Kidney (tissue), 14 donors: ENCODE data around the gene SBF2. TPM values are rescaled to one million over a fixed set of nuclear protein-coding genes. Genes with fewer than 3 reads are reported as not detected.
A peak's percentile ranks its signal among the peaks of the same experiment; 100 is the strongest.

Experiments used
- DNase-seq, 5 donors: peaks; one replicate each; pipeline ENCODE4 v3.0.0-alpha.2; 2013 to 2020
- FAIRE-seq: peaks from 2 replicates; lab custom pipeline; 2012; peaks lifted over from hg19 to GRCh38; lab: Jason Lieb, UNC
- H3K27ac ChIP-seq, 2 donors: one replicate each; pipeline ENCODE4 v1.7.0; 2013; ENCODE audit warnings: low read depth in 2 of 2, low read length in 2 of 2, inconsistent platforms in 1 of 2
- H3K27me3 ChIP-seq: one replicate; pipeline ENCODE4 v1.7.1; 2013; ENCODE audit warnings: low read length, inconsistent platforms; ENCODE audit not compliant: control insufficient read depth, insufficient read depth
- H3K36me3 ChIP-seq, 3 donors: one replicate each; pipeline versions ENCODE4 v1.7.0 to v1.7.1; 2013; ENCODE audit warnings: low read length in 3 of 3, control low read depth in 1 of 3, inconsistent platforms in 1 of 3; ENCODE audit not compliant: insufficient read depth in 3 of 3, control insufficient read depth in 2 of 3
- H3K4me1 ChIP-seq, 3 donors: one replicate each; pipeline versions ENCODE4 v1.7.0 to v1.7.1; 2013; ENCODE audit warnings: low read length in 3 of 3, inconsistent platforms in 1 of 3, low read depth in 1 of 3; ENCODE audit not compliant: control insufficient read depth in 2 of 3, insufficient read depth in 2 of 3
- H3K4me3 ChIP-seq, 3 donors: one replicate each; pipeline versions ENCODE4 v1.7.0 to v1.8.1; 2013; ENCODE audit warnings: low read length in 3 of 3, control low read depth in 1 of 3, inconsistent platforms in 1 of 3
- H3K9ac ChIP-seq, 3 donors: one replicate each; pipeline versions ENCODE4 v1.7.0 to v1.7.1; 2013; ENCODE audit warnings: low read length in 3 of 3, control low read depth in 1 of 3, inconsistent platforms in 1 of 3
- H3K9me3 ChIP-seq, 3 donors: one replicate each; pipeline versions ENCODE4 v1.7.0 to v1.7.1; 2013; ENCODE audit warnings: low read length in 3 of 3, control low read depth in 1 of 3, inconsistent platforms in 1 of 3; ENCODE audit not compliant: control insufficient read depth in 2 of 3, insufficient read depth in 1 of 3
- CTCF ChIP-seq: IDR thresholded peaks from 3 replicates; pipeline ENCODE4 v1.5.1; 2012; ENCODE audit warnings: mild to moderate bottlenecking, moderate library complexity, borderline replicate concordance; ENCODE audit not compliant: insufficient read depth; ENCODE audit errors: extremely low read depth
- intact Hi-C: fragments of 100-400 bp; cut with DNase I; formaldehyde crosslinking; loops from one replicate; pipeline ENCODE4 v1.11.1; 2022
- polyA plus RNA-seq: library from polyadenylated mRNA; stranded (reverse); fragments of 350-450 nt; fragmentation: Illumina TruSeq; extraction: RNeasy Lipid Tissue Mini Kit (QIAGEN cat#74804); gene quantifications from one replicate; pipeline ENCODE4 v1.2.3, GENCODE V29; 2014; ENCODE audit warnings: low read depth, low replicate concordance; ENCODE audit not compliant: insufficient read depth
- total RNA-seq: library from RNA; stranded (reverse); fragmentation: NEBNext Ultra II Directional; extraction: Animal tissue kit (Norgen Biotek cat#: 25700); gene quantifications from one replicate; pipeline ENCODE4 v1.2.1, GENCODE V29; 2021
- donor health status: control.
- donor health status: control.
- donor health status: control.
- donor health status: control.
- donor health status: control.
- donor health status: DM: yes; HTN: yes; CAD: no.
- donor health status: Normal renal cell carcinoma (clear cell type).

The SBF2 gene
- total and polyA plus RNA-seq, 2 donors from 2014 or later: 13.1 to 55.4 TPM

DNA sequence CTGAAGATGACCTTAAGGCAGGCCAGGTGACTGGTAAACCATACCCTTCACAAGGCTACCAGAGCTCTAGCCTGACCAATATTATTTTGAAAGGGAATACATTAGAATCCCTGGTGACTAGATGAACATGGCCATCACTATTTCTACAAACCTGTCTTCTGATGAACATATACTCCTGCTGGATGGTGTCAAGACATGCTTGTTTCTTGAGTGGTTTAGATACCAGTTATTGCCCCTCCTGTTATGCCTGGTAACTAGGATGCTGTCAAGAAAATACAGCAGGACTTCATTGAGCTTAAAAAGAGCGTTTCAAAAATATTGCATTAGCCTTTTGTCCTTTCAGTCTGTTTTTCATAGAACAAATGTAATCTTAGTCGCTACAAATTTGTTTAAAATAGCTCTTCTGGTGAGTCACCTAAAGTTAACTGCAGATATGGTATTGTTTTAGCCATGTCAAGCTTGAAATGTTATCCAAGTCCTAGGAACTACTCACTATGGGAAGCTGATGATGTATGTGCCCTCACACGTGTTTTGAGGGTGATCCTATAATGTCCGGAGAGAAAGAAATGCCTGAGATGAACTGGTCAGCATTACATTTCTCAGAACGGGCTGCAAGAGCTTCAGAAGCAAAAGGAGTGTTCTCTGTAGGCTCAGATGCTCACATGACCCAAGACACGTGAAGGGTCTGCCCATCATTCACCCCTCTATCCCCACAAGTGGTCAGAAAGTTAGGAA lies 31.4 kb upstream of the SBF2 start:
- FAIRE-seq (no peak), DNase-seq (no peak)
- Histone ChIP-seq H3K27me3 (no peaks in the 10 kb centered on the region), H3K27ac (peak overlapping the region in 1 of 2 donors; percentile 58), H3K9ac (no peak overlapping the region), H3K9me3 (no peaks in the 10 kb centered on the region), H3K4me1 (peaks cover 0 to 39% (median 23%) of the 10 kb centered on the region in 3 donors), H3K36me3 (no peaks in the 10 kb centered on the region), H3K4me3 (no peak overlapping the region)
- no peak for TF ChIP-seq CTCF
- intact Hi-C loops: no loop called here

DNA sequence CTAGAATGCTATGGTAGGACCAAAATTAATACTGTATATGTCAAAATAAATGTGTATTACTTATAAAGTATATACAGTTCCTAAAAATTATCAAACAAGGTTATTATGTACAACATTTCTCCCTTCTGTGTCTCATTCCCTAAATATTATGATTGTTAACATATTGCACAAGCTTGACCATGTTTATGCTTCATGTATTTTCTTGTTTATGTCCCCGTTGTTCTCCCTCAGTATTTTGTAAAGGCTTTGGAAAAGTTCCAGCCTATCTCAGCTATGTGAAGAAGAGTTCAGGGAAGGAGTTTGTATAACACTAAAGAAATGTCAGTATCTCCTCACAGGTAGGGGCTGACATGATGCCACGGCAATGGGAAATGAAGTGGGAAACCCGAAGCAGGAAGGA lies 30.5 kb upstream of the SBF2 start:
- Histone ChIP-seq H3K27ac (peak overlapping the region in 1 of 2 donors; percentile 8), H3K27me3 (no peaks in the 10 kb centered on the region), H3K4me3 (no peak overlapping the region), H3K9me3 (no peaks in the 10 kb centered on the region), H3K9ac (no peak overlapping the region), H3K4me1 (peaks cover 0 to 39% (median 23%) of the 10 kb centered on the region in 3 donors), H3K36me3 (no peaks in the 10 kb centered on the region)
- FAIRE-seq: no peak
- DNase-seq: no peak
- intact Hi-C loops: no loop called here
- no peak for TF ChIP-seq CTCF

DNA sequence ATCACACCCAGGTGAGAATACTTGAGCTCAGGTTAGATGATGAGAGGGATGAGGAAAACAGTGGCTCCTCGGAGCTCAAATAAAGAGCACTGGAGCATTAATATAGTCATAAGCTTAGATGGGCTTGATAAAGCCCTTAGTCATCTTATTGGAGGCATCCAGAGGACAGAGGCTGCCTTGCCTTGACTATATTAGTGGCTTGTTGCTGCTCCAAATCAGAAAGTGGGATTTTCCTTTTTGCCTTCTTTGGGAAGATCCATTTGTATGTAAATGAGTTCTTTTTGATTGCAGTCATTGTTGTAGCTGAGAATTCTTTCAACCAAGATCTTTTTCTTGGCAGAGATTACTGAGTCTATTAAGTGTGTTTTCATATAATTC lies 29.8 kb upstream of the SBF2 start:
- FAIRE-seq (no peak), DNase-seq (no peak)
- no peak overlapping the region for H3K4me3 ChIP-seq
- H3K36me3 ChIP-seq: no peaks in the 10 kb centered on the region
- no peaks in the 10 kb centered on the region for H3K27me3 ChIP-seq
- no peak overlapping the region for H3K27ac ChIP-seq
- intact Hi-C loops: no loop called here
- H3K9ac ChIP-seq: no peak overlapping the region
- H3K9me3 ChIP-seq: no peaks in the 10 kb centered on the region
- TF ChIP-seq CTCF: no peak
- H3K4me1 ChIP-seq: peaks cover 0 to 35% (median 22%) of the 10 kb centered on the region in 3 donors
